GM21381 (cell line): Measurements from ENCODE around the gene NEB.

Experiments used
- ATAC-seq: cut with Tn5 transposase; IDR thresholded peaks from one replicate; pipeline ENCODE4 v1.9.1; 2021; ENCODE audit warnings: mild to moderate bottlenecking, moderate library complexity; ENCODE audit not compliant: unreplicated experiment

Gene NEB

DNA sequence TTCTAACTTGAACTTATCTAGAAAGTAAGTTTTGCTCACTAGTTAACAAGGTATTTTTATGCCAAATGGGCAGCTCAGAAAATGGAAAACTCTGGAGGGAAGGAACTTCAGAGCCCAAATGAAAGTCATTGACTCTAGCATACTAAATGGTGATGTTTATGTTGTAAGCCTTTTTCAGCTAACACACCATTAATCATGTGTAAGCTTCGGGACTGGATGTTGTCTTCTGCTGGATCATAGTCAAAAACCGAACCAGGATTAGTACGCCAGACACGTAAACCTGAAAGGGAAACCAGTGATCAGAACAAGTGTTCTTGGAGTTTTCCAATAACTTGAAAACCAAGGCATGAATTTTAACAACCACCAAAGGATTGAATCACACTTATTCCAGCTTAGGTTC is 242.8 kb downstream of the NEB start:
- no peak for ATAC-seq

DNA sequence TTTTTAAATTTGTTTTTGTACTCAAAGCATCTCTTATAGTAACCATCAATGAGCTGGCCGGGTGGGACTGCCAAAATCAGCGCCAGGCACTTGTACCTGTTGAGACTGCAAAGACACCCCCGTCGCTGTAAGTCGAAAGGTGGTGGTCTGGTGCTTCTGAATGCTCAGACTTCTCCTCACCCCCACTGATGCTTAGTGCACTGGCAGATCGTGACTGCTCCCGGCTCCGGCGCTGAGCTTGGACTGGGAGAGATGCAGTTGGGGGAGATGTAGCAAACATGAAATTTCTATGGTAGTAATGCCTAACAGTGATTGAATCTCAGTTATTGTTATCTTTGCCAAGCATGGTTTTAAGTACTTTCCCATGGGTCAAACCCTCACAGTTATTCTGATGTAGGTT is 244.0 kb downstream of the NEB start:
- ATAC-seq: no peak

DNA sequence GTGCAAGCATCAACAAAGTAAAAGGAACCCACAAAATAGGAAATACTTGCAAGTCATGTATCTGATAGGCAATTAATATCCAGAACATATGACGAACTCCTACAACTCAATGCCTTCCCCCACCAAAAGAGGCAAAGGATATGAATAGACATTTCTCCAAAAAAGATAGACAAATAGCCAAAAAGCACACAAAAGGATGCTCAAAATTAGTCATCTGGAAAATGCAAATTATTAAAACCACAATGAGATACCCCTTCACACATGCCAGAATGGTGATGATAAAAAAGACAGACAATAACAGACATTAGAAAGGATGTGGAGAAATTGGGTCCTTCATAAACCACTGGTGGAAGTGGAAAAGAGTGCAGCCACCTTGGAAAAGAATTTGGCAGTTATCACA is 248.2 kb downstream of the NEB start:
- ATAC-seq: no peak

DNA sequence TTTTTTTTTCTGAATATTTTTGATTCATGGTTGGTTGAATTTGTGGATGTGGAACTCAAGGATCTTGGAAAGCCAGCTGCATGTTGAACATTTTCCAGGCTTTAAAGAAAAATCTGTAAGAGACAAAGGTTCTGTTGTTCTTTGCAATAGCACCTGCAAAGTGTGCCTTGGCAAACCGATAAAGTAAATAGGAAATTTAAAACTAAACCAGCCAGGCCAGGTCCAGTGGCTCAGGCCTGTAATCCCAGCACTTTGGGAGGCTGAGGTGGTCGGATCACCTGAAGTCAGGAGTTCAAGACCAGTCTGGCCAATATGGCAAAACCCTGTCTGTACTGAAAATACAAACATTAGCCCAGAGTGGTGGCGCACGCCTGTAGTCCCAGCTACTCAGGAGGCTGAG is 250.2 kb downstream of the NEB start:
- ATAC-seq: no peak

DNA sequence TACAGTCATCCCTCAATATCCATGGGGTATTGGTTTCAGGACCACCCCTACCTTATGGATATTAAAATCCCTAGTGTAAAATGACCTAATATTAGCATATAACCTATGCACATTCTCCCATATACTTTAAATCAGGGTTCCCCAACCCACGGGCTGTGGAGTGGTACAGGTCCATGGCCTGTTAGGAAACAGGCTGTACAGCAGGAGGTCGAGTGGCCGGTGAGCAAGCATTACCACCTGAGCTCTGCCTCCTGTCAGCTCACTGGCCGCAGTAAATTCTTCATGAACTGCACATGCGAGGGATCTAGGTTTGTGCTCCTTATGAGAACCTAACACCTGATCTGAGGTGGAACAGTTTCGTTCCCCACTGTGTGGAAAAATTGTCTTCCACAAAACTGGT is 250.7 kb downstream of the NEB start:
- ATAC-seq: no peak

DNA sequence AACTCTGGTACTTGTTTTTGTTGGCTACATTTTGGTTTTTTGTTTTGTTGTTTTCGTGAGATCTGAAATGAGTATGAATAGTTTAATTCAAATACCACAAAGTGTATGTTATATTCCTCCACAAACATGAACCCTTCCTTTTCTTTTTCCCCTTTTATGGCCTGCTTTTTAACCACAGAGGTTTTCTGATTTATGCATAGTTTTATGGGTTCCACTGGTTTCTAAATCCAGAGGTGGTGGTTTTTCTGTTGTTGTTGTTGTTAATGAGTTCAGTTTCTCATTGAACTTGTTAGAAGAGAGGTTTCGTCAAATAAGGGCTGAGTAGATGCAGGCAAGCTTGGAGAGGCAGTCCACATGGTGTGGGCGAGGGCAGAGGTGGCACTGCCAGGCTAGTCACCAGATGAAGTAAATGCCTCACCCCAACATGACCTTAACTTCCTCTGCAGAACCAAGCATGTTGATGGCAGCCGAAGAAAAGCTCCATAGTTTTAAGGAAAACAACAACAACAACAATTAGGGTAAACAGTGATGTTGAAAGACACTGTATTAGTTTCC is 252.0 kb downstream of the NEB start:
- no peak for ATAC-seq

DNA sequence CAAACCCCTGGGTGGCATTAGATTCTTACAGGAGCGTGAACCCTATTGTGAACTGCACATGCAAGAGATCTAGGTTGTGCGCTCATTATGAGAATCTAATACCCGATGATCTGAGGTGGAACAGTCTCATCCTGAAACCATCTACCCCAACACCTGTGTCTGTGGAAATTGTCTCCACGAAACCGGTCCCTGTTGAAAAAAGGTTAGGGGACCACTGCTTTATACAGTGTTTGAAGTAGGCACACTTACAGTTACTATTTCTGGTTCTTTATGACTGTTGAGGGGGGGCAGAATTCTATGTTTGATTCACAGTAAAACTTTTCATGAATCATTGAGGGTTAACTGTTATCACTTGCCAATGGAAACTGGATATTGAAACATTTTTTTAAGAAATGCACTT is 252.5 kb downstream of the NEB start:
- no peak for ATAC-seq

DNA sequence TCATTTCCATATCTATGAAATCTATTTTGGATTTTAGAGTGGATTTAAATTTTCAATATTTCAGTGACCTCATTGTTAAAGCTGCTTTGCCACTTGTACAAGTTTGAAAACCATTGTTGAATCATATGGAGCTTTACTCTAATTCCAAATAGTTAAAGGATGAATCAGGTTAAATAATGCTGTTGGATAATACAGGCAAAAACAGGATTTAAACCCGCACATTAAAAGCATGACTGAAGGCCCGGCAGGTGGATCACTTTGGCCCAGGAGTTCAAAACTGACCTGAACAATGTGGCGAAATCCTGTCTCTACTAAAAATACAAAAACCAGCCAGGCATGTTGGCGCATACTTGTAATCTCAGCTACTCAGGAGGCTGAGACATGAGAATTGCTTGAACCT is 256.3 kb downstream of the NEB start:
- ATAC-seq: no peak

DNA sequence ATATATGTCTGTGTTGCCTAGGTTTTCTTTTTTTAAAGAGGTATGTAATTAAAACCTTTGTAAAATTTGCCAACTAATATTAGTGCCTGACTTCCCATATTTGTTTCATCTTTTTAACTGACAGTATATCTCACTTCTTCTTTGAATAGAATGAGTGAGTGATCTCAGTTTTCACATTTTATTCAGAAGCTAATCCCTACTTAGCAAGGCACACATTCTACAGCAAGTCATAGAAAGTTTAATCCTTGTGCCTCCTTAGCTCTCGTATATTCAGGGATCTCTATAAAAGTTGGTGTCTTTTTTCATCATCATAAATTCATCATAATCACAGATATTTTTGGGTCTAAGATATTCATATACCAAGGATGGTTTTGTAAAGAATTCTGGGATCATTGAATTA is 258.0 kb downstream of the NEB start:
- no peak for ATAC-seq

DNA sequence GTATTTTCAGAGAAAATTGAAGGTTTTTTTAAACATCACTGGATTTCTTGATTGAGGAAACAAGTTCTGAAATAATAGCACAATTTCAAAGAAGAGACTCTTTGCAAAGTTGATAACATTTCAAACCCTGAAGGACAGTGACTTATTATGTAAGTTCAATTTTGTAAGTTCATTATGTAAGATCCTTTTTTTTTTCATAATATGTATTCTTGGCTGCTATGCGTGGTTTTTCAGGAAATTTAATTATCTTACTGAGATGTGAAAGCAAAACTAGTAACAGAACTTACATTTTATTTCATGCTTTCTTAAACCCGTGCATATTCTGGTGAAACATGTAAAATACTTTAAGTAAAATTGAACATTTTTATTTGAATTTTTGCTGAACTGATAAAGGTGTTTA is 259.2 kb downstream of the NEB start:
- ATAC-seq: no peak

DNA sequence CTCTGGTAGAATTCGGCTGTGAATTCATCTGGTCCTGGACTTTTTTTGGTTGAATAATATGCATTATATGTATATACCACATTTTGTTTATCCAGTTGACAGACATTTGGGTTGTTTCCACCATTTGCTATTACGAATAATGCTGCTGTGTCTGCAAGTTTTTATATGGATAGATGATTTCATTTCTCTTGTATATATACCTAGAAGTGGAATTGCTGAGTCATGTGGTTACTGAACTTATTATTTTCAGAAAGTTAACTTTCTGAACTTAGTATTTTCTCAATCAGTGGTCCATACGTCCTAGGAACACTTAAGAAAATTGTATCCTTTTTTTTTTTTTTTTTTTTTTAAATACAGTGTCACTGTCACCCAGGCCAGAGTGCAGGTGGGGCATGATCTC is 261.3 kb downstream of the NEB start:
- no peak for ATAC-seq

DNA sequence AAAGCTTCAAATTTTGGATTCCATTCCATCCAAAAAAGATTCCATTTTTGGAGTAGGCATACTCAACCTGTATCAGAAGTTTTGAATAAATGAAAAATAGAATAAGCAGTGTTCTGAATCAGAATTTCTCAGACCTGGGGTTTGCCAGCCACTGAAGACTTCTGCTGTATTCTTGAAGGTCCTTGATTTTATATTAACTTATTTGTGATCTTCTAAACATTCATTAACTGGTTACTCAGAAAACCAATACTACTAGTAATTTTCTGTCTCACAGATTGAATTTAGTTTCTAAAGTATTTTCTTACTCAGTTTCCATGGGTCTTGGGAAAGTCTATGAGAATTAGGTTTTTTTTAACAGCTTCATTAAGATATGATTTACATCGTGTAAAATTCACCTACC is 263.7 kb downstream of the NEB start:
- ATAC-seq: no peak

DNA sequence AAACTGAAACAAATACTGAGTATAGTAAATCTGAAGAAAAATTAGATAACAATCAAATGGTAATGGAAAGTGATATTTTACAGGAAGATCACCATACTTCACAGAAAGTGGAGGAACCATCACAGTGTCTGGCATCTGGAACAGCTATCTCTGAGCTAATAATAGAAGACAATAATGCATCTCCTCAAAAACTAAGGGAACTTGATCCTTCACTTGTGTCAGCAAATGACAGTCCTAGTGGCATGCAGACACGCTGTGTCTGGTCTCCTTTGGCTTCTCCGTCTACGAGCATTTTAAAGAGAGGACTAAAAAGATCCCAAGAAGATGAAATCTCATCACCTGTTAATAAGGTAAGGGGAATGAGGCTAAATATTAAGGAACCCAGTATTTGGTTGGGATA is 268.5 kb downstream of the NEB start:
- no peak for ATAC-seq

DNA sequence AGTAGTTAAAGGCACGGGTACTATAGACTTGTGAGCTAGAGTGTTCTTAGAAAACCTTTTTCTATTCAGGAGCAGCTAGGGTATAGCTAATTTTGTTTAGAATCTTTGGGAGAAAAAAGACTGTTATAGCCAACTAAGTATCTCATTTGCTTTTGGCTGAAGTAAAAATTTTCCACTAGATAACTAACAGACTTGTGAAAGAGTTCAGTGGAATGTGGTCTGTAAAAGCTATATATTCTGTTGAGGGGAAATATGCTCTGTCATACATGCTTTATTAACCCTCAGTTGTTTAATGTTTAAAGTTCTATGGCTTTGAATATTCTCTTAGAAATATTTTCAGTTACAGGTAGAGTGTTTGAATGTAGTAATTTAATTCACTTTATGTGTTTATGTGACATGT is 274.9 kb downstream of the NEB start:
- ATAC-seq: no peak

DNA sequence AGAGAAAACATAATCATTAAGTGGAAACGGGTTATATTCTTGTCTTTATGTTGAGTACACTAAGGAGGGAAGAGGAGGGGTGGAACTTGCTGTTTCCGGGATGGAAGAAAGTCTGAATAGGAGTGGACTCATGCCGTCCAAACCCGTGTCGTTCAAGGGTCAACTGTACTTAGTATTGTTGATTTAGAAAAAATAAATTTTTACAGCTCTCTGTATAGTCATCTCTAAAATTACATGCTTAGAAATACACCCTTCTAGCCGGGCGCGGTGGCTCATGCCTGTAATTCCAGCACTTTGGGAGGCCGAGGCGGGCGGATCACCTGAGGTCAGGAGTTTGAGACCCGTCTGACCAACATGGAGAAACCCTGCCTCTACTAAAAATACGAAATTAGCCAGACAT is 295.1 kb downstream of the NEB start:
- ATAC-seq: no peak

DNA sequence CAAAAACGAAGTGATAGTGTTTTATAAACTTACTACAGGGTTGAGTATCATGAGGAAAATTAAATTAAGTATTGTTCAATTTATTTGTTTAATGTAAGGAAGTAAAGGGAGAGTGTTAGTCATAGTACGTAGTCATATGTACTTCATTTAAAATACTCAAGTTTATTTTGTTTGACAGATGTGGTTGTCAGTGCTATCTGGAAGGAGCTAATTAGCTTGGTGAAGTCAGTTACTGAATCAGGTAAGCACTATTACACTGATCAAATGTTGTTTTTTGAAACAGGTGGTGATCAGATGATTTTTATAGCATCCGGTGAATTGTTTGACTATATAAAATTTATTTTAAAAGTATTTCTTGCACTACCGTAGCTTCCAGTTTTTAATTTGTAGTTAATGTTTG is 295.8 kb downstream of the NEB start:
- no peak for ATAC-seq

DNA sequence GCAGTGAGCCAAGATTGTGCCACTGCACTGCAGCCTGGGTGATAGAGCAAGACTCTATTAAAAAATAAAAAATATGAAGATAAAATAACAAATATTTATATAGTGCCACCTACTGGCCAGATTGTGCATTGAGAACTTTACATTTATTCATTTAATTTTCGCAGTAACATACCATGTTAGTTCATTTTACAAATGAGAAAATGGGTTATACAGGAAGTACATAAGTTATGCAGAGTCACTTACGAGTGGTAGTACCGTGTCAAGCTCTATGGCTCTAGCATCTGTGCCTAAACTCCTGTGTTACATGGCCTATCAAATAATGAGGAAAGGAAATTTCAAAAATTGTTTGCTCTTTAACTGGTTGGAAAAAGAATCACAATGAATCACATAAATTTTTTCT is 296.6 kb downstream of the NEB start:
- ATAC-seq: no peak
